Transverse colon (tissue), 4 donors: Measurements from ENCODE around the gene KRTAP4-4. TPM values are rescaled to one million over a fixed set of nuclear protein-coding genes. Genes with fewer than 3 reads are reported as not detected.
"Not testable (repeated sequence)": the region's sequence is repeated elsewhere in the genome, so short reads cannot be mapped to it uniquely, and the experiment has no call there.

Experiments used
- DNase-seq: peaks from one replicate; pipeline ENCODE4 v3.0.0-alpha.2; 2019
- H3K27ac ChIP-seq, 4 donors: fragments of 200-600 bp; sonication (generic); 2 replicates each; pipeline ENCODE4 v1.5.1; 2016 to 2018; ENCODE audit warnings: inconsistent platforms in 4 of 4
- H3K27me3 ChIP-seq: fragments of 200-600 bp; sonication (generic); 2 replicates; pipeline ENCODE4 v1.5.1; 2017; ENCODE audit warnings: inconsistent platforms
- H3K36me3 ChIP-seq, 4 donors: fragments of 200-600 bp; sonication (generic); 2 replicates each; pipeline ENCODE4 v1.5.1; 2017 to 2019; ENCODE audit warnings: inconsistent platforms in 4 of 4
- H3K4me1 ChIP-seq, 4 donors: fragments of 200-600 bp; sonication (generic); 2 replicates each; pipeline ENCODE4 v1.5.1; 2017 to 2020; ENCODE audit warnings: inconsistent platforms in 4 of 4
- H3K4me3 ChIP-seq, 4 donors: fragments of 200-600 bp; sonication (generic); 1 replicate in 1 of 4; 2 replicates in 3 of 4; pipeline versions ENCODE4 v1.5.1 to v1.6.1; 2017 to 2019; ENCODE audit warnings: inconsistent platforms in 4 of 4
- H3K9me3 ChIP-seq, 2 donors: fragments of 200-600 bp; sonication (generic); 2 replicates each; pipeline ENCODE4 v1.5.1; 2017 to 2019; ENCODE audit warnings: inconsistent platforms in 2 of 2
- CTCF ChIP-seq, 5 experiments: fragments of 200-600 bp in 3 of 5; fragments of 450-650 bp in 2 of 5; sonication (generic) in 3 of 5; IDR thresholded peaks; 1 replicate in 2 of 5; 2 replicates in 3 of 5; pipeline ENCODE4 v1.5.1; 2016 to 2017; ENCODE audit warnings: antibody characterized with exemption in 5 of 5, inconsistent platforms in 3 of 5, mild to moderate bottlenecking in 2 of 5, moderate library complexity in 1 of 5
- EP300 ChIP-seq: sonication (generic); formaldehyde crosslinking; IDR thresholded peaks from one replicate; pipeline ENCODE4 v1.6.1; 2017; ENCODE audit warnings: antibody characterized with exemption, low read depth
- POLR2A ChIP-seq: fragments of 450-650 bp; IDR thresholded peaks from one replicate; pipeline ENCODE4 v1.6.1; 2016; ENCODE audit warnings: antibody characterized with exemption, mild to moderate bottlenecking, moderate library complexity
- POLR2AphosphoS5 ChIP-seq, 3 donors: sonication (generic); formaldehyde crosslinking; IDR thresholded peaks; one replicate each; pipeline ENCODE4 v1.6.1; 2016; ENCODE audit warnings: antibody characterized with exemption in 3 of 3
- WGBS, 2 donors: methylation state at CpG; one replicate each; pipeline ENCODE4 v1.1.5; 2018; ENCODE audit warnings: low coverage in 1 of 2; 5-methylcytosine and 5-hydroxymethylcytosine counted together
- in situ Hi-C, 4 donors: fragments of 200-750 bp; cut with MboI; loops; one replicate each; pipeline versions ENCODE4 v1.15.0 to v1.15.1; 2017; ENCODE audit warnings: low sequenced_read_pairs in 3 of 4, low pct_ligation_motif_present in 1 of 4, low pct_unique_long_range_greater_than_20kb in 1 of 4
- intact Hi-C: fragments of 100-400 bp; cut with DNase I; formaldehyde crosslinking; loops from one replicate; pipeline ENCODE4 v1.15.1; 2023; ENCODE audit warnings: low total_unique reads
- total RNA-seq, 4 donors: library from RNA; depleted of rRNA; stranded (reverse); fragments of >200 nt; gene quantifications; one replicate each; pipeline ENCODE4 v1.1.0, GENCODE V29; 2016

KRTAP4-4 gene
- total RNA-seq, 4 donors from 2014 or later, result not detected

GRCh38 chr17:41168121-41168520 lies 7.6 kb upstream of the KRTAP4-4 start, which contains the start of gene KRTAP4-3:
TSS of gene KRTAP4-3 (minus strand) at chr17:41168221. CDS start at chr17:41168172, 49 bp downstream.
- in situ Hi-C loops, result no loop called here
- Histone ChIP-seq H3K4me3 (no peak within 1 kb of the TSS), H3K9me3 (no peaks in the 10 kb centered on the region), H3K36me3 (no peaks in the 10 kb centered on the region), H3K27me3 (no peaks in the 10 kb centered on the region), H3K27ac (no peak within 1 kb of the TSS), H3K4me1 (no peaks in the 10 kb centered on the region)
- no peak for TF ChIP-seq EP300
- 74% methylated on average over 1 of the region's 1 CpG; no CpG with 5 or more reads in 1 of the 2 donors for WGBS, 2 donors
- no peak for DNase-seq
- intact Hi-C loops, result no loop called here

GRCh38 chr17:41167561-41167960 lies 7.0 kb upstream of the KRTAP4-4 start:
- in situ Hi-C loops, result no loop called here
- DNase-seq, result no peak
- no peak overlapping the region for H3K27ac ChIP-seq
- intact Hi-C loops, result no loop called here
- no peak for TF ChIP-seq POLR2A
- TF ChIP-seq CTCF (IDR thresholded peaks at IDR 0.05), result no peak
- TF ChIP-seq POLR2AphosphoS5 (IDR thresholded peaks at IDR 0.05), result no peak
- TF ChIP-seq EP300, result no peak
- WGBS, 2 donors, result 88 to 100% methylated on average over 1 to 7 of the region's 7 CpGs
- H3K4me3 ChIP-seq, result no peak overlapping the region
- H3K4me1 ChIP-seq, result no peaks in the 10 kb centered on the region
- H3K27me3 ChIP-seq, result no peaks in the 10 kb centered on the region
- H3K36me3 ChIP-seq, result no peaks in the 10 kb centered on the region
- H3K9me3 ChIP-seq, result no peaks in the 10 kb centered on the region

GRCh38 chr17:41163828-41164227 lies 3.3 kb upstream of the KRTAP4-4 start:
- in situ Hi-C loops (no loop called here), intact Hi-C loops (no loop called here)
- no peaks in the 10 kb centered on the region for H3K4me1 ChIP-seq
- no peak overlapping the region for H3K27ac ChIP-seq
- TF ChIP-seq POLR2AphosphoS5 (IDR thresholded peaks at IDR 0.05), result no peak
- no peak for TF ChIP-seq EP300
- TF ChIP-seq CTCF (IDR thresholded peaks at IDR 0.05), result no peak
- TF ChIP-seq POLR2A, result no peak
- DNase-seq, result no peak
- no peaks in the 10 kb centered on the region for H3K27me3 ChIP-seq
- 63 to 65% methylated on average over 4 to 7 of the region's 7 CpGs for WGBS, 2 donors
- H3K4me3 ChIP-seq, result no peak overlapping the region
- no peaks in the 10 kb centered on the region for H3K9me3 ChIP-seq
- no peaks in the 10 kb centered on the region for H3K36me3 ChIP-seq

- H3K9me3 ChIP-seq, H3K27ac ChIP-seq, H3K36me3 ChIP-seq, H3K4me1 ChIP-seq, H3K4me3 ChIP-seq, intact Hi-C loops, in situ Hi-C loops, DNase-seq: not testable (repeated sequence)
- peaks cover 18% of the 10 kb centered on the region for H3K27me3 ChIP-seq
- 97% methylated on average over 3 of the region's 3 CpGs; no CpG with 5 or more reads in 1 of the 2 donors for WGBS, 2 donors
Measured at GRCh38 chr17:41160190-41160589, 358 bp downstream of the KRTAP4-4 start.

GRCh38 chr17:41153856-41154255 lies 6.7 kb downstream of the KRTAP4-4 start:
- H3K4me1 ChIP-seq, result no peaks in the 10 kb centered on the region
- intact Hi-C loops, result no loop called here
- in situ Hi-C loops, result no loop called here
- TF ChIP-seq CTCF (IDR thresholded peaks at IDR 0.05) (no peak), POLR2AphosphoS5 (IDR thresholded peaks at IDR 0.05) (no peak), EP300 (no peak), POLR2A (no peak)
- H3K4me3 ChIP-seq, result no peak overlapping the region
- peaks cover 34% of the 10 kb centered on the region for H3K27me3 ChIP-seq
- no peaks in the 10 kb centered on the region for H3K9me3 ChIP-seq
- no peak overlapping the region for H3K27ac ChIP-seq
- 17% methylated on average over 2 of the region's 2 CpGs; no CpG with 5 or more reads in 1 of the 2 donors for WGBS, 2 donors
- no peaks in the 10 kb centered on the region for H3K36me3 ChIP-seq
- DNase-seq, result no peak
